GM19452 (cell line): ENCODE results near the gene SLC12A8.
"Not testable (repeated sequence)": the region's sequence is repeated elsewhere in the genome, so short reads cannot be mapped to it uniquely, and the experiment has no call there.

ENCODE experiments used
- ATAC-seq: cut with Tn5 transposase; IDR thresholded peaks from one replicate; pipeline ENCODE4 v1.9.1; 2021; ENCODE audit not compliant: unreplicated experiment

The SLC12A8 gene

DNA sequence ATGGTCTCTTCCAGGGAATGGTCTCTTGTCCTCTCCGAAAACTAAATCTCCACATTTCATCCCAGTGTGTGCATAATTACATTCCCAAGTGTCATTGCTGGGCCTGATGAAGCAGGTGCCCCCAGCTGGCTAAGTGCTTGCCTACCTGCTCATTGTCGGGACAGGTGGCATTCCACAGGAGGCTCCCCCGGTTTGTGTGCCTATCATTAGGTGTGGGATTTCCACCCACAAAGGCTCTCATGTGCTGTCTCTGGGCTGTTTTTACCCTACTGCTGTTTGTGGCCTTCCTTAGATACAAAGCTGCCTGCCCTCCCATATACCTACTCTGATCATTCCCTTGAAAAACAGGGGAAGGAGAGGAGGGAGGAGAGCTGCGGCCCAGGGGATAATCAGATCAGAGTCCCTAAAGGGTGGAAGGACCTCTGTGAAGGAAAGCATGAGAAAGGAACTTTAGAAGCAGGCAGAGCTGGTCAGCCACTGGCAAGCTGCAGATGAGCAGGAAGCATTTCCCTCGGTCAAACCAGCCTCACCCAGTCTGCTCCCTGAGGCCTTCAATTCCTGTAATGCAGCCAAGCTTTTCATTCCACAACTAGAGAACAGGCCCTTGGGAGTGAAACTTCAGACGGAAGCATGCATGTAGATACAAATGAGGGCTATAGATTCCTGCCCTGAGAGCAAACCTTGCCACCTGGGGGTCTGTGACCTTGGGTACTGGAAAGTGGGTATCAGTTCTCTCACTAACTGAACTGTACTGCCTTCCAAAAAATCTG, 96.1 kb downstream of the SLC12A8 start:
- ATAC-seq, result no peak

GRCh38 chr3:125115640-125116039, 96.9 kb downstream of the SLC12A8 start:
- ATAC-seq, result no peak

DNA sequence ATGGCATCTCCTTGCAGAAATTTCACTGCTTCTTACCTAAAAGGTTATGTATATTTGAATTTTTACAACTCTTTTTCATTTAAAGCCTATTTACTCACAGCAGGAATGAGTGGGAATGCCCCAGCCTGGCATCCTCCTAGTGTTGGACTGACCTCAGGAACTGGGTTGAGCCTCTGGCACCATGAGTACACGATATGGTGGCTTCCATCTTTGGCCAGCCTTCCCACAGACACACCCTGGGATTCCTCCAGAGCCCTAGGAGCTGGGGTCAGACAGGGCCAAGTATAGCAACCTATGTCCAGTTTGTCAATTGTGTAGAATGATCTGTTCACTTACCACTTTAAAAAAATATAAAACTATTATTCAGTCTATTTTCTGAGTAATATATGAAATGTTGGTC, 99.6 kb downstream of the SLC12A8 start:
- ATAC-seq, result no peak

GRCh38 chr3:125110876-125111480, 101.6 kb downstream of the SLC12A8 start:
- no peak for ATAC-seq

GRCh38 chr3:125110016-125110875, 102.3 kb downstream of the SLC12A8 start:
- no peak for ATAC-seq

- no peak for ATAC-seq
Observed at GRCh38 chr3:125109536-125109925, 103.0 kb downstream of the SLC12A8 start.

GRCh38 chr3:125108833-125109535, 103.6 kb downstream of the SLC12A8 start:
- ATAC-seq, result no peak

GRCh38 chr3:125107861-125108567, 104.5 kb downstream of the SLC12A8 start:
- ATAC-seq, result peak; percentile 51

DNA sequence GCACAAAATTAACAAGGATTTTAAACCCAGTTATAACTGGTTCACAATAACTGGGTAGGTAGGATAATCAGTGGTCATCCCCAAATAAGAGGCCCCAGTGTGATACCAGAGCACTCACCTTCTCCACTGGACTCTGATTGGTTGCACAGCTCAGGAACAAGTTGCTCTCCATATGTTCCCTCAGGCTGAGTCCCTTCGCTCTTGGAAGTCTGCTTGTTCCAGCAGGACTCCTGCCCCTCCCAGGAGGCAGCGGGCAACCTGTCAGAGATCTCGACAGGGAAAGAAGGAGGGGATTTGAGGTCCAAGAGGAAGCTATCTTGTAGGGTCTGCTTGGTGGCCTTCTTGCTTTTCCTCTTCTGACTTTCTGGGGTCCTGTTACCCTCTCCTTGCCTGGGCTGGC, 105.2 kb downstream of the SLC12A8 start:
- ATAC-seq, result no peak

DNA sequence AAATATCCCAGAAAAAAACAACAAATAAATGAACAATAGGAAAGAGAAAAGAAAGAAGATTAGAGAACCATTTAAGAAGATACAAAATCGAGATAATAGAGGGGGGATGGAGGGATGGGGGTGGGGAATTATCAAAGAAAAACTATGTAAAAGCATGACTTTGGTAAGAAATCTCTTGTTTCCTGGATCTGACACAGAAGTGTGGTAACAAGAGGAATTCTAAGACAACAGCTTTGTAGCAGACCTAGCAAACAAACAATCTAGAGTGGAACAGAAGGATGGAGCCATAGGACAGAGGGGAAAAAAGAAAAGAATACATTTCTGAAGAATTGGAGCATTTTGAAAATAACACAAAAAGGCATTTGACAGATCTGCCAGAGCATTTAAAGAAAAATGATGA, 107.4 kb downstream of the SLC12A8 start:
- no peak for ATAC-seq

DNA sequence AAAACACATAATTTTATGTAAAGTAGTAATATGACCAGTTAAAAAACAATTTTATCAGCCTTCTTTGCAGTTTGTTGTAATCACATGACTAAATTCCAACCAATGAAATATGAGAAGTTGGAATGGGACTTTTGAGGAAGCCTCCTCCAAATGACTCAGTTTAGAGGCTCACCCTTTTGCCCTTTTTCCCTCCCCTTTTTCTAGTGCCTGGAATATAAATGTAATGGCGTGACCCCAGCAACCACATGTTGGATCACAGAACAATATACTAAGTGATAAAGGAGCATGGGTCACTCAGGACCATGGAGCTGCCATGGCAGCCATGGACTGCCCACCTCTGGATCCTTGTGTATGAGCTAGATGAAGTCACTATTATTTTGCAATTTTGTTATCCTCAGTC, 107.9 kb downstream of the SLC12A8 start:
- no peak for ATAC-seq

GRCh38 chr3:125103406-125103805, 109.1 kb downstream of the SLC12A8 start:
- ATAC-seq, result no peak

DNA sequence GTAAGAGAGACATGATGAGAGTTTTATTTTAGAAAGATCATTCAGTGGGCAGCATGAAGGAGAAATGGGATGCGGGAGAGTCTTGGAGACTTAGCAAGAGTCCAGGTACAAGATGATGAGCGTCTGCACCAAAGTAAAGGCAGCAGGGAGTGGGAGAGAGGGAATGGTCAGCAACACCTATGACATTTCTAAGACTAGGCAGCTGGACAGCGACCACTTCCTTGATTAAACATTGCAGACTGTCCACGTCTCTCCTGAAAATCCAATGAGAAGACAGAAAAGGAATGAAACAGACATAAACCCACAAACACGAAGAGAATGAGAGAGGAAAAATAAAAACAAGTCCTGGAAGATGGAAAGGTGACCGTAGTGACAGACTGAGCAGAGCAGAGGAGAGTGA, 110.1 kb downstream of the SLC12A8 start:
- no peak for ATAC-seq

- no peak for ATAC-seq
Observed at GRCh38 chr3:125098611-125099291, 113.8 kb downstream of the SLC12A8 start.

- ATAC-seq, result no peak
Observed at GRCh38 chr3:125090649-125091048, 121.9 kb downstream of the SLC12A8 start.

GRCh38 chr3:125087768-125088391, 124.7 kb downstream of the SLC12A8 start:
- no peak for ATAC-seq

DNA sequence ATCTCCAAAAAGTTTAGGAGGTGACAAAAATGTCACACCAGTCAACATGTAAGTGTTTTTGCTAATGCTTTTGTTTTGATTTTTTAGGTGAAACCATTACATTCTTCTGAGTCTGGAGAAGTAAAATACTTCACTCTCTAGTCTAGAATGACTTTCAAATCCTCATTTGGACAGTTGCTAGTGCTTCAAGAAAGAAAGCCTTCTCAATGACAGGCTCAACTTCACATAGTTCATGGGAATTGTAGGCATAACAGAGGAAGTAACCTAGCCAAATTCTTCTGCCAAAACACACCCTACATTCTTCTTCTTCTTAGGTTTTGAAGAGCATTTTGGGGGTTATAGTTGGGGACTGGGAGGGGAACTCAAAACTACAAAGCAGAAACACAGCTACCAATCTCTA, 127.4 kb downstream of the SLC12A8 start:
- ATAC-seq, result no peak

DNA sequence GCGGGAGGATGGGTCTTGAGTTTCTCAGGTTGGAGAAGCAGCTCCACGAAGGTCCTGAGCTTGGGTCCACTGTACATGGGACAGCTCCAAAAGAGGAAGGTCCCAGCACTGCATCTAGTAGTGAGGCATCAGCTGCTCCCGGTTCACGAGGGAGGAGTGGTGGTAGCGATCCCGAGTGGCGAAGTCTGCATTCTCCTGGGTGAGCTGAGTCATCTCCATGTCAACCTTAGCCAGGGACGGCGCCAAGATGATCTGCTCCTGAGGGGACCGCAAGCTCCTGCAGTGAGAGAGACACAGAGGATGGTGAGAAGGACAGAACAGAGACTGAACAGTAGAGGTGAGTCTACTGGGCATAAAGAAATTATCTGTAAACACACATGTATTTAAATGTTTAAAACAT, 128.8 kb downstream of the SLC12A8 start:
- no peak for ATAC-seq

DNA sequence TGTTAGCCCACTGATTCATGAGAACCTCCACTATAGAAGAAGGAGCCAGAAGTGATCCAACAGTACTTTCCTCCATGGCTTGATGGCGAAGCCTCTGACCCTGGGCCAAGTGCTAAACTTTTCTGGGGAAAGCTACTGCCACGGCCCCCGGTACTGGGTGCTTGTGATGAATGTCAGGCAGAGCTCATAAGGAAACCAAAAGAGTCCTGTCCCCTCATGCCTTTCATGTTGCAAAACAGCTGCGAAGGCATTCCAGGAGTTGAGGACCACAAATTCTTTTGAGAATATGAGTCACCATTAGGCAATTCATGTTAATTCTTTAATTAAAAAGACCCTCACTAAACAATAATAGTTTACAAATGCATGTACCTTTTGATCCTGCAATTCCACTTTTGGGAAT, 130.2 kb downstream of the SLC12A8 start:
- not testable (repeated sequence) for ATAC-seq

GRCh38 chr3:125080077-125080476, 132.5 kb downstream of the SLC12A8 start:
- ATAC-seq, result no peak
